ENCODE measurements around the gene DDA1. TPM values are rescaled to one million over a fixed set of nuclear protein-coding genes. Genes with fewer than 3 reads are reported as not detected.

Gene DDA1
- total RNA-seq, 1 donor from 2014 or later, result 50.2 TPM

DNA sequence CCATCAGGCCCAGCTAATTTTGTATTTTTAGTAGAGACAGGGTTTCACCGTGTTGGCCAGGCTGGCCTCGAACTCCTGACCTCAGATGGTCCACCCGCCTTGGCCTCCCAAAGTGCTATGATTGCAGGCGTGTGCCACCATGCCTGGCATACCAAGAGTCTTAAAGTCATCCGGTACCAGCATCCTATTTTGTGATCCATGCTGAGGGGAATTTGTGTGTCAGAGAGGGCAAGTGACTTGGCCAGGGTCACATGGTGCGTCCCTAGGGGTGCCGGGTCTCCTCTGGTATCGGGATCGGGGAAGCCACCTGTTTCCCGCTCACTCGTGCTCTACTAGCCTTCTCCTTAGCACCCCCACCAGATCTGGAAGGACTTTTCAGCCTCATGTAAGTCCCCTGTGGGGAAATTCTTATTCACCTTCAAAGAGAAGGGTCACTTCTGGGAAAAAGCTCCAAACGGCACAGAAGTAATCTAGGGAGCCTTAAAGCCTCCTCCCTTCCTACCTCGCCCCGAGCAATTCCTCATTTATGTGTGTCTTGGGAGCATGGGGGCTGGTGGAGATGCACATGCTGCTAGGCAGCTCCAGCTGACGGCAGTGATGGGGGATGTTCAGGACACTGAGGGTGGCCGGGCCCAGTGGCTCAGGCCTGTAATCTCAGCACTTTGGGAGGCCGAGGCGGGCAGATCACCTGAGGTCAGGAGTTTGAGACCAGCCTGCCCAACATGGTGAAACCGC lies 33.8 kb upstream of the DDA1 start:
- no peaks in the 10 kb centered on the region for H3K9me3 Mint-ChIP-seq
- H3K27me3 Mint-ChIP-seq (ENCODE audit: insufficient read depth), result no peaks in the 10 kb centered on the region
- no peak for DNase-seq (ENCODE audit: low spot score)
- peaks cover 14% of the 10 kb centered on the region for H3K36me3 Mint-ChIP-seq (ENCODE audit: low read depth)
- intact Hi-C loops (cut with micrococcal nuclease), result no loop called here
- no peak overlapping the region for H3K27ac Mint-ChIP-seq
- H3K4me1 Mint-ChIP-seq (ENCODE audit: low read depth), result no peaks in the 10 kb centered on the region
- H3K4me3 Mint-ChIP-seq, result no peak overlapping the region

DNA sequence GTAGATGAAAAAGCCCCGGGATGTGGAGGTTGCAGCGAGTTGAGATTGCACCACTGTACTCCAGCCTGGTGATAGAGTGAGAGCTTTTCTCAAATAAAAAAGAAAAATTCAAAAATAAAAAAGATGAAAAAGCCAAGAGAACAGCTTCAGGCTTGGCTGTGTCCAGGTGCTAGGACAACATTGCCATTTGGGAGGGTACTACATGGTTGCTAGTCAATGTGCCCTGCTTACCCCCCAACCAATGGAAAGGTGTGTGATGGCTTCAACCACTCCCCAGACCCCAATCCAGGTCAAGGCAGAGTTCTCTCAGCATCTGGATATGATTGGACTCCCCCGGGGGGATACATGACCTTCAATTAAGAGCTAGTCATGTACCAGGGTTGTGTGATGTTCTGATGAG lies 29.9 kb upstream of the DDA1 start:
- peaks cover 4% of the 10 kb centered on the region for H3K4me1 Mint-ChIP-seq (ENCODE audit: low read depth)

DNA sequence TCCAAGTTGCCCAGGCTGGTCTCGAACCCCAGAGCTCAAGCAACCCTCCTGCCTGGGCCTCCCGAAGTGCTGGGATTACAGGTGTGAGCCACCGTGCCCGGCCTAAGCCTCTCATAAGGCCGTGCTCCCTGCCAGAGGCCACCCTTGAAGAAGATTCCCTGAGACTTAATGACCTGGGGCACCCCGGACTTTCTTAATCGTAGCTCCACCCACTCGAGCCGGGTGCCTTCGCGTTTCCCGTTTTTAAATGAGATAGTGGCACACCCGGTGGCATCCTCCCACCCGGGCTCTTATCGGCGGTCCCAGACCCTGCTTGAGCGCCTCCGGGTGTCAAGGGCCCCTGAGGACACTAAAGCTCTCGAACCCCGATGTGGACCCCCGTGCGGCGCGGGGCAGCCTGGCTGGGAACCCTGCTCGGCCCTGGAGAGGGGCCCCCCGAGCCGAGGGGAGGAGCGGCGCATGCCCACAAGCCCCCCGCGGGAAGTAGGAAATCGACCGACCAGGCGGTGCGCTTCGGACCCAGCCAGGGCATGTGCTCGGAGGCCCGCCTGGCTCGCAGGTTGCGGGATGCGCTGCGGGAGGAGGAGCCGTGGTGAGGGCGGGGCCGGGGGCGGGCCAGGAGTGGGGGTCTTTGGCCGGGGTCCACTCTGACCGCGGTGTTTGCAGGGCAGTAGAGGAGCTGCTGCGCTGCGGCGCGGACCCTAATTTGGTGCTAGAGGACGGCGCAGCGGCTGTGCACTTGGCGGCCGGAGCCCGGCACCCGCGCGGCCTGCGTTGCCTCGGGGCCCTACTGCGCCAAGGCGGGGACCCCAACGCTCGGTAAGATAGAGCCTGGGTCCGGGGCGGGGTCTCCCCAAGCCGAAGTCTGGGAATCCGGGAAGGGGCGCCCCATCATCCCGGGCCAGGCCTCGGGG lies 27.7 kb upstream of the DDA1 start, which contains the start of gene ANKLE1:
TSS of gene ANKLE1 (plus strand) at position 511 of the 914 bp plus-strand sequence. CDS start at position 531, 20 bp downstream.
- no peaks in the 10 kb centered on the region for H3K9me3 Mint-ChIP-seq
- H3K27ac Mint-ChIP-seq, result peak within 1 kb of the TSS; percentile 58
- no peaks in the 10 kb centered on the region for H3K27me3 Mint-ChIP-seq (ENCODE audit: insufficient read depth)
- peaks cover 7% of the 10 kb centered on the region for H3K36me3 Mint-ChIP-seq (ENCODE audit: low read depth)
- peaks cover 4% of the 10 kb centered on the region for H3K4me1 Mint-ChIP-seq (ENCODE audit: low read depth)
- DNase-seq (ENCODE audit: low spot score), result peak; percentile 12
- intact Hi-C loops (cut with micrococcal nuclease), result loop anchor here (1.0 to 5.0 kb wide), 7 partner anchors 11 to 510 kb away; partner anchors contain the start of genes ABHD8 and OCEL1
- H3K4me3 Mint-ChIP-seq, result peak within 1 kb of the TSS; percentile 89

More for the DNA sequence above, 29.9 kb upstream of the DDA1 start:
- Mint-ChIP-seq H3K27me3 (ENCODE audit: insufficient read depth) (no peaks in the 10 kb centered on the region), H3K27ac (no peak overlapping the region), H3K4me3 (no peak overlapping the region), H3K9me3 (no peaks in the 10 kb centered on the region), H3K36me3 (ENCODE audit: low read depth) (peaks cover 14% of the 10 kb centered on the region)
- DNase-seq (ENCODE audit: low spot score), result no peak
- intact Hi-C loops (cut with micrococcal nuclease), result loop anchor here (1.0 kb wide), 1 partner anchor 12 kb away; the partner anchor contains the start of gene BABAM1

DNA sequence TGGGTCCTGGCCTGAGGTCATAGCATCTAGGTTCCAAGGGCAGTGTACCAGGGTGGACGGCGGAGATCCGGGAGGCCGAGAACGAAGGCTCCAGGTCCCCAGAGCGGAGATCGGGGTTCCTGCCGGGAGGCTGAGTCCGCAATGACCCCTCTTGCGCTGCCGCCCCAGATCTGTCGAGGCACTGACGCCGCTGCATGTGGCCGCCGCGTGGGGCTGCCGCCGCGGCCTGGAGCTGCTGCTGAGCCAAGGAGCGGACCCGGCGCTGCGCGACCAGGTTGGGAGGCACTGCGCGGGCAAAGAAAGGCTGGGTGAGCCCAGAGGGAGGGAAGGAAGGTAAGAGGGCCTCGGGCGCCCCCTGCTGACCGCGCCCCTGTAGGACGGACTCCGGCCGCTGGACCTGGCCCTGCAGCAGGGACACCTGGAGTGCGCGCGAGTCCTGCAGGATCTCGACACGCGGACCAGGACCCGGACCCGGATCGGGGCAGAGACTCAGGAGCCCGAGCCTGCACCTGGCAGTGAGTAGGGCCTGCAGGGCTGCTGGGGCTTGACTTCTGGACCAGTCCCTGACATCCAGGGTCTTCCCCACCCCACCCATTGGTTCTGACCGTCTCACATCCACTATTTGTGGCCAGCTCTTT lies 26.8 kb upstream of the DDA1 start:
- DNase-seq (ENCODE audit: low spot score), result peak; percentile 72
- Mint-ChIP-seq H3K4me1 (ENCODE audit: low read depth) (peaks cover 4% of the 10 kb centered on the region), H3K27ac (peak overlapping the region; percentile 58), H3K4me3 (peak overlapping the region; percentile 89), H3K9me3 (no peaks in the 10 kb centered on the region), H3K36me3 (ENCODE audit: low read depth) (peaks cover 3% of the 10 kb centered on the region), H3K27me3 (ENCODE audit: insufficient read depth) (no peaks in the 10 kb centered on the region)
- intact Hi-C loops (cut with micrococcal nuclease), result loop anchor here (1.0 to 5.0 kb wide), 7 partner anchors 10 to 511 kb away; partner anchors contain the start of genes ABHD8 and OCEL1

DNA sequence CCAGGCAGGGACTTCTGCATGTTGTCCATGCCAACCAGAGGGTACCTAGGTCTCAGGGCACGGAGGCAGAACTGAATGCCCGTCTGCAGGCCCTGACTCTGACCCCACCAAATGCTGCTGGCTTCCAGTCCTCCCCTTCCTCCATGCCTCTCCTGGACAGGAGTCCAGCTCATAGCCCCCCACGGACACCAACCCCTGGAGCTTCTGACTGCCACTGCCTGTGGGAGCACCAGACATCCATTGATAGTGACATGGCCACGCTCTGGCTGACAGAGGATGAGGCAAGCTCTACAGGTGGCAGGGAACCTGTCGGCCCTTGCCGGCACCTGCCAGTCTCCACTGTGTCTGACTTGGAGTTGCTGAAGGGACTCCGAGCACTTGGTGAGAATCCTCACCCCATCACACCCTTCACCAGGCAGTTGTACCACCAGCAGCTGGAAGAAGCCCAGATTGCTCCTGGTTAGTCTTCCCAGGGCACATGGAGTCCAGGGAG lies 25.8 kb upstream of the DDA1 start:
- no peak for DNase-seq (ENCODE audit: low spot score)
- Mint-ChIP-seq H3K27me3 (ENCODE audit: insufficient read depth) (no peaks in the 10 kb centered on the region), H3K27ac (peak overlapping the region; percentile 34), H3K4me1 (ENCODE audit: low read depth) (peaks cover 4% of the 10 kb centered on the region), H3K9me3 (no peaks in the 10 kb centered on the region), H3K4me3 (no peak overlapping the region), H3K36me3 (ENCODE audit: low read depth) (peaks cover 3% of the 10 kb centered on the region)
- intact Hi-C loops (cut with micrococcal nuclease), result loop anchor here (5.0 kb wide), 1 partner anchor 56 kb away; the partner anchor contains the start of gene OCEL1

DNA sequence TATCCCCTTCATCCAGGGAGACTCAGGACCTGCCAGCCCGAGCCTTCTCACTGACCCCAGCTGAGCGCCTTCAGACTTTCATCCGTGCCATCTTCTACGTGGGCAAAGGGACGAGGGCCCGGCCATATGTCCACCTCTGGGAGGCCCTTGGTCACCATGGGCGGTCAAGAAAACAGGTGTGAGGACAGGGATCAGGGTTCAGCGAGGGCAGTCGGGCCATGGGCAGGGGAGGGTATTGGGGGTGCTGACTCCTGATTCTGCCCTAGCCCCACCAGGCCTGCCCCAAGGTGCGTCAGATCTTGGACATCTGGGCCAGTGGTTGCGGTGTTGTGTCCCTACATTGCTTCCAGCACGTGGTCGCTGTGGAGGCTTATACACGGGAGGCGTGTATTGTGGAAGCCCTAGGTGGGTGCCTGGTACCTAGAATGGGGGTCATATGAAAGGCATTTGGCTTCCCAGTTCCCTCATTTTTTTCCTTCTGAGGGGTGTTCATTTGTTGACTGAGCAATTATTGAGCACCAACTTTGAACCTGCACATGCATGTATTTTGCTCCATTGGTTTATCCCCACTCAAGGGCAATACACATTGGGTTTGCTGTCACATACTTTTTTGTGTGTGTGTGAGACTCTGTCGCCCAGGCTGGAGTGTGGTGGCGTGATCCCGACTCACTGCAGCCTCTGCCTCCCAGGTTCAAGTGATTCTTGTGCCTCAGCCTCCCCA lies 23.8 kb upstream of the DDA1 start:
- peaks cover 4% of the 10 kb centered on the region for H3K4me1 Mint-ChIP-seq (ENCODE audit: low read depth)
- no peak overlapping the region for H3K4me3 Mint-ChIP-seq
- H3K36me3 Mint-ChIP-seq (ENCODE audit: low read depth), result no peaks in the 10 kb centered on the region
- no peak overlapping the region for H3K27ac Mint-ChIP-seq
- intact Hi-C loops (cut with micrococcal nuclease), result no loop called here
- no peaks in the 10 kb centered on the region for H3K27me3 Mint-ChIP-seq (ENCODE audit: insufficient read depth)
- no peak for DNase-seq (ENCODE audit: low spot score)
- H3K9me3 Mint-ChIP-seq, result no peaks in the 10 kb centered on the region

DNA sequence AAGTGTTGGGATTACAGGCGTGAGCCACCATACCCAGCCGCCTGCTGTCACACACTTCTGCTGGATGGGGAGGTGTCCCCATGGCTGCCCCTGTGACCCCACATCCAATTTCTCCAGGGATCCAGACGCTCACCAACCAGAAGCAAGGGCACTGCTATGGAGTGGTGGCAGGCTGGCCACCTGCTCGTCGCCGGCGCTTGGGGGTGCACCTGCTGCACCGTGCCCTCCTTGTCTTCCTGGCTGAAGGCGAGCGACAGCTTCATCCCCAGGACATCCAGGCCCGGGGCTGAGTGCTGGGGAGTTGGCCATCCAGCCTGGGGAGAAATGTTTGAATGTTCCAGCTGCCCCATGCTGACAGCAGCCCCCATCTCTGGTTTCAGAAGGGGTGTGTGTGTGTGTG lies 23.1 kb upstream of the DDA1 start:
- intact Hi-C loops (cut with micrococcal nuclease), result no loop called here

DNA sequence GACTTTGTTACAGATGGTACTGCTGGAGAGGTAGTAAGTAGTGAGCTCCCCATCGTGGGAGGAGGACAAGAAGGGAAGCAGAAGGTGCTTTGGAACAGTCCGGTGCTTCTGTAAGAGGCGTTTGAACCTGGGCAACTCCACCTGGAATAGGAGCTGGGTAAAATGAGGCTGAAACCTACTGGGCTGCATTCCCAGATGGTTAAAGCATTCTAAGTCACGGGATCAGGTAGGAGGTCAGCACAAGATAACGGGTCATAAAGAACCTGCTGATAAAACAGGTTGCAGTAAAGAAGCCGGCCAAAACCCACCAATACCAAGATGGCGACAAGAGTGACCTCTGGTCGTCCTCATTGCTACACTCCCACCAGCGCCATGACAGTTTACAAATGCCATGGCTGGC lies 22.6 kb upstream of the DDA1 start:
- H3K27ac Mint-ChIP-seq, result no peak overlapping the region
- intact Hi-C loops (cut with micrococcal nuclease), result no loop called here
- no peak for DNase-seq (ENCODE audit: low spot score)
- no peaks in the 10 kb centered on the region for H3K27me3 Mint-ChIP-seq (ENCODE audit: insufficient read depth)
- no peaks in the 10 kb centered on the region for H3K36me3 Mint-ChIP-seq (ENCODE audit: low read depth)
- peaks cover 4% of the 10 kb centered on the region for H3K4me1 Mint-ChIP-seq (ENCODE audit: low read depth)
- no peaks in the 10 kb centered on the region for H3K9me3 Mint-ChIP-seq
- no peak overlapping the region for H3K4me3 Mint-ChIP-seq

More for the DNA sequence above, 23.1 kb upstream of the DDA1 start:
- DNase-seq (ENCODE audit: low spot score), result no peak
- H3K4me3 Mint-ChIP-seq, result no peak overlapping the region
- no peak overlapping the region for H3K27ac Mint-ChIP-seq
- H3K4me1 Mint-ChIP-seq (ENCODE audit: low read depth), result peaks cover 4% of the 10 kb centered on the region
- no peaks in the 10 kb centered on the region for H3K36me3 Mint-ChIP-seq (ENCODE audit: low read depth)
- no peaks in the 10 kb centered on the region for H3K27me3 Mint-ChIP-seq (ENCODE audit: insufficient read depth)
- no peaks in the 10 kb centered on the region for H3K9me3 Mint-ChIP-seq

DNA sequence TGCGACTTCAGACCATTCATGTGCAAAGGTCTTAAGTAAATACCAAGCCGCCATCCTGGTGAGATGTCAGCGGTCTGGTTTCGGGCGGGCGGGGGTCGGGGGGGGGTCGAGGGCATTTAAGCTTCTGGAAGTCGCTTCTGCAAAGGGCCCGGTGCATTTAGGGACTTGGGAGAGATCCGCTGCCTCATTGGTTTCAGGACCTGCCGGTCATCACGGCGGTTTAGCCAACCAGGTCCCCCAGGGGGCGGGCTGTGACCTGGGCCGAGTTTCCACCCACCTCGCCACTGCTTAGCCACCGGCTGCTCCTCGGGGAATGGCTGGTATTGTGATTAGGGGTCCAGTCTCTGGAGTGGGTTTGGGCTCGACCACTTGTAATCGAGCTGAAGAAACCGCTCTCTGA lies 19.9 kb upstream of the DDA1 start:
- no peak overlapping the region for H3K4me3 Mint-ChIP-seq
- H3K27me3 Mint-ChIP-seq (ENCODE audit: insufficient read depth), result no peaks in the 10 kb centered on the region
- peak; percentile 22 for DNase-seq (ENCODE audit: low spot score)
- intact Hi-C loops (cut with micrococcal nuclease), result no loop called here
- H3K27ac Mint-ChIP-seq, result no peak overlapping the region
- H3K9me3 Mint-ChIP-seq, result no peaks in the 10 kb centered on the region
- H3K36me3 Mint-ChIP-seq (ENCODE audit: low read depth), result no peaks in the 10 kb centered on the region
- no peaks in the 10 kb centered on the region for H3K4me1 Mint-ChIP-seq (ENCODE audit: low read depth)

DNA sequence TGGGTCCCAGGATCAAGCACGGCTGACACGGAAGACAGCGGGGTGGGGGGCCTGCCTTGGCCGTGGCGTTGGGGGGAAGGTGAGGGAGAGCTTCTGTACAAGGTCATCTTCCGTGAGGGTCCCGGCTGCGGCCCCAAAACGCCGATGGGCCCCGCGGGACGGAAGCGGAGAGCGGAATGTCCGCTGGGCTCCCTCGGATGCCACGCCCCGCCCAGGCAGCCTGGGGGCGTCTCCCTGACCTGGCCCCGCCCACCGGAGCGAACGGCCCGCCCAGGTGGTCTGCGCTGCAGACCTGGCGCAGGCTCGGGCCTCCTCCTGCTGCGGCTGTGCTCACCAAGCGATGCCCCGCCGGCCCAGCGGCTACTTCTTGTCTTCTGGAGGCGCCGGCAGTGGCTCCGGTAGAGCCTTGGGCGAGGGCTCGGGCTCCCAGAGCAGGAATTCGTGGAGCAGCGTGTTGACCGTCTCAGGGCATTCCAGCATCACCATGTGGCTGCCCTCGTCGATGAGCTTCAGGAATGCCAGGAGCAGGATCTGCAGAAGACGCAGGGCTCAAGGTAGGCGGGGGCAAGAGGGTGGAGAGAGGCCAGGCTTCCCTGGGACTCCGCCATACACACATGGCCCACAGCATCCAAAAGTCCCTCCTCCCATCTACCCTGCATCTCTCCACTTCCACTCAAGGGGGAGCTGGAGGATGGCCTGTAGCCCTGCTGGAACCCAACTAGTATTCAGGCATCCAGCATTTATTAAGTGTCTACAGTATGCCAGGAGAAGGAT lies 16.9 kb upstream of the DDA1 start:
- DNase-seq (ENCODE audit: low spot score), result peak; percentile 69
- peak overlapping the region; percentile 85 for H3K4me3 Mint-ChIP-seq
- intact Hi-C loops (cut with micrococcal nuclease), result loop anchor here (1.0 to 5.0 kb wide), 8 partner anchors 10 to 174 kb away; partner anchors contain the start of genes BABAM1, GTPBP3, MRPL34 and NR2F6
- no peaks in the 10 kb centered on the region for H3K27me3 Mint-ChIP-seq (ENCODE audit: insufficient read depth)
- H3K36me3 Mint-ChIP-seq (ENCODE audit: low read depth), result peaks cover 2% of the 10 kb centered on the region
- H3K4me1 Mint-ChIP-seq (ENCODE audit: low read depth), result no peaks in the 10 kb centered on the region
- no peaks in the 10 kb centered on the region for H3K9me3 Mint-ChIP-seq
- H3K27ac Mint-ChIP-seq, result peak overlapping the region; percentile 87

DNA sequence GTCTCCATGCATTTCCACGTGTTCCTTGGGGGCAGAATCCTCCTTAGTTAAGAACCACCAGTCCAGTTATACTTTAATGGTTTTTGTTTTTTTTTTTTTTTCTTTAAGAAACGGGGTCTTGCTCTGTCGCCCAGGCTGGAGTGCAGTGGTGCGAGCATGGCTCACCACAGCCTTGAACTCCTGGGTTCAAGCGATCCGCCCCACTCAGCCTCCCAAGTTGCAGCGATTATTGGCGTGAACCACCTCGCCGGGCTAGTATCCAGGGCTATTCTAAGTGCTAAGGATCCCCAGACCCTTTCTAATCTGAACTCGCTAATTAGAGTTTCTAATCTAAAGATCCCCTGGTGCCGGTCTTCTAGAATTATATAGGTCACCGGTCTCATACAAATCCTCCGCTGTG lies 15.8 kb upstream of the DDA1 start:
- intact Hi-C loops (cut with micrococcal nuclease), result loop anchor here (1.0 to 5.0 kb wide), 2 partner anchors 46 to 126 kb away; partner anchors contain the start of gene NR2F6
- Mint-ChIP-seq H3K27ac (no peak overlapping the region), H3K4me1 (ENCODE audit: low read depth) (no peaks in the 10 kb centered on the region), H3K27me3 (ENCODE audit: insufficient read depth) (no peaks in the 10 kb centered on the region), H3K4me3 (no peak overlapping the region), H3K36me3 (ENCODE audit: low read depth) (peaks cover 2% of the 10 kb centered on the region), H3K9me3 (no peaks in the 10 kb centered on the region)
- no peak for DNase-seq (ENCODE audit: low spot score)
